Neural progenitor cell (in vitro differentiated cells): ENCODE results near the gene VAMP2.

Experiments
- EZH2 ChIP-seq: fragments of 200-600 bp; sonication (generic); IDR thresholded peaks from 2 replicates; pipeline ENCODE4 v1.6.1; 2017; ENCODE audit warnings: antibody characterized with exemption, mild to moderate bottlenecking, moderate library complexity
- EZH2phosphoT487 ChIP-seq: fragments of 200-600 bp; sonication (generic); IDR thresholded peaks from 2 replicates; pipeline ENCODE4 v1.6.1; 2017; ENCODE audit warnings: antibody characterized with exemption
- TF ChIP-seq, protein P1 (sequence below): fragments of 200-600 bp; sonication (generic); IDR thresholded peaks from 2 replicates; pipeline ENCODE4 v1.5.1; 2017; ENCODE audit warnings: antibody characterized with exemption, mild to moderate bottlenecking

- TF ChIP-seq, protein P1, sequence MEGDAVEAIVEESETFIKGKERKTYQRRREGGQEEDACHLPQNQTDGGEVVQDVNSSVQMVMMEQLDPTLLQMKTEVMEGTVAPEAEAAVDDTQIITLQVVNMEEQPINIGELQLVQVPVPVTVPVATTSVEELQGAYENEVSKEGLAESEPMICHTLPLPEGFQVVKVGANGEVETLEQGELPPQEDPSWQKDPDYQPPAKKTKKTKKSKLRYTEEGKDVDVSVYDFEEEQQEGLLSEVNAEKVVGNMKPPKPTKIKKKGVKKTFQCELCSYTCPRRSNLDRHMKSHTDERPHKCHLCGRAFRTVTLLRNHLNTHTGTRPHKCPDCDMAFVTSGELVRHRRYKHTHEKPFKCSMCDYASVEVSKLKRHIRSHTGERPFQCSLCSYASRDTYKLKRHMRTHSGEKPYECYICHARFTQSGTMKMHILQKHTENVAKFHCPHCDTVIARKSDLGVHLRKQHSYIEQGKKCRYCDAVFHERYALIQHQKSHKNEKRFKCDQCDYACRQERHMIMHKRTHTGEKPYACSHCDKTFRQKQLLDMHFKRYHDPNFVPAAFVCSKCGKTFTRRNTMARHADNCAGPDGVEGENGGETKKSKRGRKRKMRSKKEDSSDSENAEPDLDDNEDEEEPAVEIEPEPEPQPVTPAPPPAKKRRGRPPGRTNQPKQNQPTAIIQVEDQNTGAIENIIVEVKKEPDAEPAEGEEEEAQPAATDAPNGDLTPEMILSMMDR: no peak
- TF ChIP-seq EZH2 (no peak), EZH2phosphoT487 (no peak)
Observed at GRCh38 chr17:8153525-8153956, 9.2 kb downstream of the VAMP2 start.
